ENCODE measurements around the gene KCNJ4. TPM values are rescaled to one million over a fixed set of nuclear protein-coding genes. Genes with fewer than 3 reads are reported as not detected.

KCNJ4 gene
- total RNA-seq, 1 donor from 2014 or later = 0.43 TPM

GRCh38 chr22:38431266-38432010 lies 23.6 kb downstream of the KCNJ4 start:
- Mint-ChIP-seq H3K27me3 (ENCODE audit: unreplicated experiment) (peaks cover 5% of the 10 kb centered on the region), H3K27ac (ENCODE audit: unreplicated experiment) (no peak overlapping the region), H3K4me3 (ENCODE audit: unreplicated experiment) (no peak overlapping the region), H3K4me1 (ENCODE audit: unreplicated experiment) (no peaks in the 10 kb centered on the region), H3K36me3 (ENCODE audit: unreplicated experiment) (no peaks in the 10 kb centered on the region), H3K9me3 (ENCODE audit: unreplicated experiment) (no peaks in the 10 kb centered on the region)
- DNase-seq (ENCODE audit: extremely low spot score, unreplicated experiment) = no peak
- TF ChIP-seq CTCF (IDR thresholded peaks at IDR 0.05) = no peak

- DNase-seq (ENCODE audit: extremely low spot score, unreplicated experiment) = no peak
- no peak for TF ChIP-seq CTCF (IDR thresholded peaks at IDR 0.05)
- H3K4me1 Mint-ChIP-seq (ENCODE audit: unreplicated experiment) = no peaks in the 10 kb centered on the region
- H3K9me3 Mint-ChIP-seq (ENCODE audit: unreplicated experiment) = no peaks in the 10 kb centered on the region
- H3K36me3 Mint-ChIP-seq (ENCODE audit: unreplicated experiment) = no peaks in the 10 kb centered on the region
- no peak overlapping the region for H3K27ac Mint-ChIP-seq (ENCODE audit: unreplicated experiment)
- no peak overlapping the region for H3K4me3 Mint-ChIP-seq (ENCODE audit: unreplicated experiment)
- H3K27me3 Mint-ChIP-seq (ENCODE audit: unreplicated experiment) = peaks cover 4% of the 10 kb centered on the region
These were observed 25.4 kb downstream of the KCNJ4 start for GRCh38 chr22:38429499-38430068.

GRCh38 chr22:38428714-38429113 lies 26.3 kb downstream of the KCNJ4 start:
- Mint-ChIP-seq H3K27ac (ENCODE audit: unreplicated experiment) (no peak overlapping the region), H3K27me3 (ENCODE audit: unreplicated experiment) (no peaks in the 10 kb centered on the region), H3K4me1 (ENCODE audit: unreplicated experiment) (no peaks in the 10 kb centered on the region), H3K4me3 (ENCODE audit: unreplicated experiment) (no peak overlapping the region), H3K9me3 (ENCODE audit: unreplicated experiment) (no peaks in the 10 kb centered on the region), H3K36me3 (ENCODE audit: unreplicated experiment) (no peaks in the 10 kb centered on the region)
- TF ChIP-seq CTCF (IDR thresholded peaks at IDR 0.05) = no peak
- DNase-seq (ENCODE audit: extremely low spot score, unreplicated experiment) = no peak

GRCh38 chr22:38427940-38428339 lies 27.1 kb downstream of the KCNJ4 start:
- no peaks in the 10 kb centered on the region for H3K9me3 Mint-ChIP-seq (ENCODE audit: unreplicated experiment)
- no peak for DNase-seq (ENCODE audit: extremely low spot score, unreplicated experiment)
- no peak overlapping the region for H3K4me3 Mint-ChIP-seq (ENCODE audit: unreplicated experiment)
- H3K36me3 Mint-ChIP-seq (ENCODE audit: unreplicated experiment) = no peaks in the 10 kb centered on the region
- no peak for TF ChIP-seq CTCF (IDR thresholded peaks at IDR 0.05)
- H3K27ac Mint-ChIP-seq (ENCODE audit: unreplicated experiment) = no peak overlapping the region
- no peaks in the 10 kb centered on the region for H3K4me1 Mint-ChIP-seq (ENCODE audit: unreplicated experiment)
- H3K27me3 Mint-ChIP-seq (ENCODE audit: unreplicated experiment) = no peaks in the 10 kb centered on the region

- Mint-ChIP-seq H3K27me3 (ENCODE audit: unreplicated experiment) (no peaks in the 10 kb centered on the region), H3K9me3 (ENCODE audit: unreplicated experiment) (no peaks in the 10 kb centered on the region), H3K4me1 (ENCODE audit: unreplicated experiment) (no peaks in the 10 kb centered on the region), H3K36me3 (ENCODE audit: unreplicated experiment) (no peaks in the 10 kb centered on the region), H3K4me3 (ENCODE audit: unreplicated experiment) (no peak overlapping the region), H3K27ac (ENCODE audit: unreplicated experiment) (no peak overlapping the region)
- DNase-seq (ENCODE audit: extremely low spot score, unreplicated experiment) = no peak
- TF ChIP-seq CTCF (IDR thresholded peaks at IDR 0.05) = no peak
These were observed 27.5 kb downstream of the KCNJ4 start for GRCh38 chr22:38427465-38427864.

All from osteocyte (in vitro differentiated cells).